Gastrocnemius medialis (tissue), 4 donors: ENCODE measurements around the gene HSPB3.

ENCODE experiments used
- POLR2A ChIP-seq, 2 donors: fragments of 450-650 bp; IDR thresholded peaks; one replicate each; pipeline ENCODE4 v1.6.1; 2017; ENCODE audit warnings: antibody characterized with exemption in 2 of 2, mild to moderate bottlenecking in 2 of 2, moderate library complexity in 2 of 2
- TF ChIP-seq, protein P1 (sequence below), 5 experiments: fragments of 450-650 bp in 3 of 5; fragments of 200-600 bp in 2 of 5; sonication (generic) in 2 of 5; IDR thresholded peaks in 4 of 5; conservative IDR thresholded peaks in 1 of 5; 1 replicate in 4 of 5; 2 replicates in 1 of 5; pipeline ENCODE4 v1.5.1; 2016 to 2019; ENCODE audit warnings: antibody characterized with exemption in 5 of 5, mild to moderate bottlenecking in 3 of 5, moderate library complexity in 3 of 5

- no peak for TF ChIP-seq POLR2A (IDR thresholded peaks at IDR 0.05)
- TF ChIP-seq, protein P1, sequence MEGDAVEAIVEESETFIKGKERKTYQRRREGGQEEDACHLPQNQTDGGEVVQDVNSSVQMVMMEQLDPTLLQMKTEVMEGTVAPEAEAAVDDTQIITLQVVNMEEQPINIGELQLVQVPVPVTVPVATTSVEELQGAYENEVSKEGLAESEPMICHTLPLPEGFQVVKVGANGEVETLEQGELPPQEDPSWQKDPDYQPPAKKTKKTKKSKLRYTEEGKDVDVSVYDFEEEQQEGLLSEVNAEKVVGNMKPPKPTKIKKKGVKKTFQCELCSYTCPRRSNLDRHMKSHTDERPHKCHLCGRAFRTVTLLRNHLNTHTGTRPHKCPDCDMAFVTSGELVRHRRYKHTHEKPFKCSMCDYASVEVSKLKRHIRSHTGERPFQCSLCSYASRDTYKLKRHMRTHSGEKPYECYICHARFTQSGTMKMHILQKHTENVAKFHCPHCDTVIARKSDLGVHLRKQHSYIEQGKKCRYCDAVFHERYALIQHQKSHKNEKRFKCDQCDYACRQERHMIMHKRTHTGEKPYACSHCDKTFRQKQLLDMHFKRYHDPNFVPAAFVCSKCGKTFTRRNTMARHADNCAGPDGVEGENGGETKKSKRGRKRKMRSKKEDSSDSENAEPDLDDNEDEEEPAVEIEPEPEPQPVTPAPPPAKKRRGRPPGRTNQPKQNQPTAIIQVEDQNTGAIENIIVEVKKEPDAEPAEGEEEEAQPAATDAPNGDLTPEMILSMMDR (IDR thresholded peaks at IDR 0.05 in 4 of 5, conservative IDR thresholded peaks at IDR 0.05 in 1 of 5), result no peak
Observed at GRCh38 chr5:54491326-54491725, 35.8 kb downstream of the HSPB3 start.
